Ascending aorta (tissue), 2 donors: ENCODE results near the gene LTA4H. TPM values are rescaled to one million over a fixed set of nuclear protein-coding genes. Genes with fewer than 3 reads are reported as not detected.

ENCODE experiments used
- DNase-seq, 2 donors: peaks; one replicate each; pipeline ENCODE4 v3.0.0-alpha.2; 2019; ENCODE audit warnings: low spot score in 2 of 2
- H3K27ac ChIP-seq, 2 donors: fragments of 200-600 bp; sonication (generic); one replicate each; pipeline ENCODE4 v1.5.1; 2016 to 2017; ENCODE audit warnings: mild to moderate bottlenecking in 1 of 2
- H3K27me3 ChIP-seq: fragments of 200-600 bp; sonication (generic); one replicate; pipeline ENCODE4 v1.5.1; 2017
- H3K36me3 ChIP-seq, 2 donors: fragments of 200-600 bp; sonication (generic); one replicate each; pipeline ENCODE4 v1.5.1; 2016
- H3K4me1 ChIP-seq, 2 donors: fragments of 200-600 bp; sonication (generic); one replicate each; pipeline ENCODE4 v1.5.1; 2016 to 2017; ENCODE audit warnings: mild to moderate bottlenecking in 1 of 2
- H3K4me3 ChIP-seq, 2 donors: fragments of 200-600 bp; sonication (generic); one replicate each; pipeline ENCODE4 v1.5.1; 2016 to 2017; ENCODE audit warnings: mild to moderate bottlenecking in 1 of 2
- H3K9me3 ChIP-seq, 2 donors: fragments of 200-600 bp; sonication (generic); one replicate each; pipeline ENCODE4 v1.5.1; 2016
- intact Hi-C: fragments of 100-400 bp; cut with DNase I; formaldehyde crosslinking; loops from one replicate; pipeline ENCODE4 v1.15.1; 2023
- total RNA-seq: library from RNA; depleted of rRNA; stranded (reverse); fragments of >200 nt; gene quantifications from one replicate; pipeline ENCODE4 v1.1.0, GENCODE V29; 2016
- TF ChIP-seq, protein P1 (sequence below), 3 experiments: fragments of 200-600 bp in 2 of 3; fragments of 450-650 bp in 1 of 3; sonication (generic) in 2 of 3; IDR thresholded peaks; one replicate each; pipeline ENCODE4 v1.5.1; 2016 to 2019; ENCODE audit warnings: antibody characterized with exemption in 3 of 3, mild to moderate bottlenecking in 1 of 3, moderate library complexity in 1 of 3

Gene LTA4H
- total RNA-seq, 1 donor from 2014 or later = 47.3 TPM

- no peak for DNase-seq
- no peaks in the 10 kb centered on the region for H3K9me3 ChIP-seq
- TF ChIP-seq, protein P1, sequence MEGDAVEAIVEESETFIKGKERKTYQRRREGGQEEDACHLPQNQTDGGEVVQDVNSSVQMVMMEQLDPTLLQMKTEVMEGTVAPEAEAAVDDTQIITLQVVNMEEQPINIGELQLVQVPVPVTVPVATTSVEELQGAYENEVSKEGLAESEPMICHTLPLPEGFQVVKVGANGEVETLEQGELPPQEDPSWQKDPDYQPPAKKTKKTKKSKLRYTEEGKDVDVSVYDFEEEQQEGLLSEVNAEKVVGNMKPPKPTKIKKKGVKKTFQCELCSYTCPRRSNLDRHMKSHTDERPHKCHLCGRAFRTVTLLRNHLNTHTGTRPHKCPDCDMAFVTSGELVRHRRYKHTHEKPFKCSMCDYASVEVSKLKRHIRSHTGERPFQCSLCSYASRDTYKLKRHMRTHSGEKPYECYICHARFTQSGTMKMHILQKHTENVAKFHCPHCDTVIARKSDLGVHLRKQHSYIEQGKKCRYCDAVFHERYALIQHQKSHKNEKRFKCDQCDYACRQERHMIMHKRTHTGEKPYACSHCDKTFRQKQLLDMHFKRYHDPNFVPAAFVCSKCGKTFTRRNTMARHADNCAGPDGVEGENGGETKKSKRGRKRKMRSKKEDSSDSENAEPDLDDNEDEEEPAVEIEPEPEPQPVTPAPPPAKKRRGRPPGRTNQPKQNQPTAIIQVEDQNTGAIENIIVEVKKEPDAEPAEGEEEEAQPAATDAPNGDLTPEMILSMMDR (IDR thresholded peaks at IDR 0.05) = no peak
- intact Hi-C loops = no loop called here
- no peak overlapping the region for H3K4me3 ChIP-seq
- no peak overlapping the region for H3K27ac ChIP-seq
- peaks cover 56 to 91% of the 10 kb centered on the region in 2 donors for H3K36me3 ChIP-seq
- H3K27me3 ChIP-seq = no peaks in the 10 kb centered on the region
- no peaks in the 10 kb centered on the region for H3K4me1 ChIP-seq
These were observed 28.7 kb downstream of the LTA4H start for GRCh38 chr12:96006727-96007126.

GRCh38 chr12:96000858-96001257, 34.5 kb downstream of the LTA4H start:
- TF ChIP-seq, protein P1 (IDR thresholded peaks at IDR 0.05) = no peak
- Histone ChIP-seq H3K4me1 (no peaks in the 10 kb centered on the region), H3K27me3 (no peaks in the 10 kb centered on the region), H3K36me3 (peaks cover 24 to 50% of the 10 kb centered on the region in 2 donors), H3K9me3 (no peaks in the 10 kb centered on the region), H3K27ac (no peak overlapping the region), H3K4me3 (no peak overlapping the region)
- intact Hi-C loops = no loop called here
- DNase-seq = no peak

GRCh38 chr12:95999484-95999883, 35.9 kb downstream of the LTA4H start:
- H3K4me3 ChIP-seq = no peak overlapping the region
- no peaks in the 10 kb centered on the region for H3K4me1 ChIP-seq
- H3K36me3 ChIP-seq = peaks cover 14 to 37% of the 10 kb centered on the region in 2 donors
- no peak for DNase-seq
- H3K9me3 ChIP-seq = no peaks in the 10 kb centered on the region
- H3K27me3 ChIP-seq = no peaks in the 10 kb centered on the region
- intact Hi-C loops = loop anchor here (2.0 to 5.0 kb wide), 2 partner anchors 81 to 177 kb away; no protein-coding TSS in a partner anchor
- TF ChIP-seq, protein P1 (IDR thresholded peaks at IDR 0.05) = no peak
- H3K27ac ChIP-seq = no peak overlapping the region

GRCh38 chr12:95998611-95999286, 36.6 kb downstream of the LTA4H start:
- TF ChIP-seq, protein P1 (IDR thresholded peaks at IDR 0.05) = peak; percentile 24 to 76 (median 48)
- DNase-seq = no peak

DNA sequence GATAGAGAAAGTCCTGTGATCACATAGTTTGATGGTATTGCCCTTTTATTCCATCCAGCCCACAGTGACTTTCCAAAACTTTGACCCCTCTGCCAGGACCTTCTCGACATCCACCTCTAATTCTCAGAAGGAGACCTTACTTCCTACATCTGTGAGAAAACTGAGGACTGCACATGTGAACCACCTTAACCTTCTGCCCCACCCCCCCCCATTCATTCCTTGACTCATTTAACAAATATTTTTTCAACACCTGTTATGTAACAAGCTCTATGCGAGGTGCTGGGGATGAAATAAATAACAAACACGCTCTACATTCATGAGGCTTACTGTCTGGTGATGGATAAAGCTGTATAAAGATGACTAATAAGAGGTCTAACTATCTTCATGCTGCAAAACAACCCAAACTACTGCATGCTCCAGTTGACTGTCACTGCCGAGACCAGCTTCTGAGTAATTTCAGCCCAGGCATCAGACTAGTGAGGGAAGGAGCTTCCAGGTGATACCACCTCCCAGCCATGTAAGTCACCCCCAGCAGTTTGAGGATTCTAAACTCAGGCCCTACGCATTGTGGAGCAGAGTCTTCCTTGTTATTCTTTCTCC, 37.4 kb downstream of the LTA4H start:
- TF ChIP-seq, protein P1 (IDR thresholded peaks at IDR 0.05) = no peak
- no peak for DNase-seq
- Histone ChIP-seq H3K4me1 (no peaks in the 10 kb centered on the region), H3K27me3 (no peaks in the 10 kb centered on the region), H3K9me3 (no peaks in the 10 kb centered on the region), H3K4me3 (no peak overlapping the region), H3K27ac (peak overlapping the region in 1 of 2 donors; percentile 11), H3K36me3 (peaks cover 12 to 22% of the 10 kb centered on the region in 2 donors)
- intact Hi-C loops = loop anchor here (2.0 to 5.0 kb wide), 2 partner anchors 79 to 176 kb away; no protein-coding TSS in a partner anchor

More at GRCh38 chr12:95998611-95999286, 36.6 kb downstream of the LTA4H start:
- Histone ChIP-seq H3K36me3 (peaks cover 14 to 29% of the 10 kb centered on the region in 2 donors), H3K4me3 (no peak overlapping the region), H3K4me1 (no peaks in the 10 kb centered on the region), H3K9me3 (no peaks in the 10 kb centered on the region), H3K27ac (peak overlapping the region in 1 of 2 donors; percentile 11), H3K27me3 (no peaks in the 10 kb centered on the region)
- intact Hi-C loops = loop anchor here (2.0 to 5.0 kb wide), 2 partner anchors 80 to 176 kb away; no protein-coding TSS in a partner anchor
